HCT116 (cell line): ENCODE results near the gene FURIN. TPM values are rescaled to one million over a fixed set of nuclear protein-coding genes. Genes with fewer than 3 reads are reported as not detected.
"Not testable (repeated sequence)": the region's sequence is repeated elsewhere in the genome, so short reads cannot be mapped to it uniquely, and the experiment has no call there.

Experiments
- ATAC-seq: fragments of 200-7000 bp; cut with Tn5 transposase; 2 replicates; pipeline ENCODE4 v1.9.1; 2020; ENCODE audit warnings: mild to moderate bottlenecking, moderate library complexity
- BruUV-seq: library from RNA; stranded (reverse); fragments of 400-500 nt; replicated peaks from 2 replicates; lab custom pipeline; 2021; lab: Mats Ljungman, UMichigan
- CTCF ChIA-PET: fragments of 300-600 bp; sonication (Branson Sonifier 250); formaldehyde crosslinking; loops from one replicate; lab custom pipeline; 2021; ENCODE audit warnings: antibody characterized with exemption; lab: Charles Lee
- POLR2A ChIA-PET: fragments of 300-600, 350-600 bp; sonication (Branson Sonifier 250); formaldehyde crosslinking; loops from one replicate; lab custom pipeline; 2021; ENCODE audit warnings: antibody characterized with exemption; lab: Charles Lee
- RAD21 ChIA-PET, 2 experiments: fragments of 300-600 bp; sonication (Branson Sonifier 250); formaldehyde crosslinking; loops; one replicate each; lab custom pipeline; 2023; ENCODE audit warnings: low total read pairs in 2 of 2; ENCODE audit not compliant: uncharacterized antibody in 2 of 2, unreplicated experiment in 2 of 2, low non-redundant PET in 1 of 2; lab: Charles Lee
- DNase-seq: peaks from one replicate; pipeline ENCODE4 v3.0.0-alpha.2; 2010; ENCODE audit warnings: low read depth, low spot score
- H2AFZ ChIP-seq: fragments of 200-600 bp; shearing (Covaris generic), sonication (generic); 2 replicates; pipeline ENCODE4 v1.6.1; 2017; ENCODE audit warnings: low read depth, mixed run types, mixed read lengths, antibody characterized with exemption, low read length; ENCODE audit not compliant: poor library complexity, severe bottlenecking
- H3K27ac ChIP-seq: 2 replicates; pipeline ENCODE4 v1.5.1; 2012; ENCODE audit warnings: low read depth, low read length
- H3K27me3 ChIP-seq: fragments of 200-600 bp; sonication (generic); 2 replicates; pipeline ENCODE4 v1.6.1; 2016; ENCODE audit warnings: mixed run types, low read length, mixed read lengths; ENCODE audit not compliant: insufficient read depth
- H3K36me3 ChIP-seq, 2 experiments: fragments of 200-500 bp in 1 of 2; fragments of 200-600 bp in 1 of 2; sonication (Bioruptor generic) in 1 of 2; sonication (generic) in 1 of 2; 2 replicates each; pipeline versions ENCODE4 v1.5.1 to v1.6.1; 2014 to 2016; ENCODE audit warnings: low read length in 2 of 2, inconsistent platforms in 1 of 2, mixed read lengths in 1 of 2, mixed run types in 1 of 2; ENCODE audit not compliant: insufficient read depth in 2 of 2, control insufficient read depth in 1 of 2
- H3K4me1 ChIP-seq, 2 experiments: fragments of 200-600 bp in 1 of 2; sonication (generic) in 1 of 2; 2 replicates each; pipeline versions ENCODE4 v1.5.1 to v1.6.1; 2012 to 2017; ENCODE audit warnings: low read length in 2 of 2, inconsistent platforms in 1 of 2, mild to moderate bottlenecking in 1 of 2, mixed read lengths in 1 of 2, mixed run types in 1 of 2, moderate library complexity in 1 of 2; ENCODE audit not compliant: insufficient read depth in 2 of 2, control insufficient read depth in 1 of 2
- H3K4me2 ChIP-seq: fragments of 200-600 bp; sonication (generic); 2 replicates; pipeline ENCODE4 v1.6.1; 2017; ENCODE audit warnings: mixed run types, low read length, mixed read lengths
- H3K4me3 ChIP-seq, 2 experiments: fragments of 200-600 bp in 1 of 2; sonication (generic) in 1 of 2; replicated peaks in 1 of 2; 2 replicates each; pipeline ENCODE4 v1.5.1; 2011 to 2016; ENCODE audit warnings: low read length in 2 of 2, control low read depth in 1 of 2, low read depth in 1 of 2, mild to moderate bottlenecking in 1 of 2, mixed read lengths in 1 of 2, mixed run types in 1 of 2
- H3K79me2 ChIP-seq: fragments of 200-600 bp; sonication (generic); 2 replicates; pipeline ENCODE4 v1.6.1; 2017; ENCODE audit warnings: mild to moderate bottlenecking, mixed run types, low read length, moderate library complexity, mixed read lengths; ENCODE audit not compliant: insufficient read depth
- H3K9ac ChIP-seq: fragments of 200-600 bp; sonication (generic); 2 replicates; pipeline ENCODE4 v1.6.1; 2016; ENCODE audit warnings: low read length, mixed read lengths
- H3K9me2 ChIP-seq: fragments of 200-600 bp; sonication (generic), shearing (Covaris generic); 2 replicates; pipeline ENCODE4 v1.6.1; 2017; ENCODE audit warnings: mixed run types, mild to moderate bottlenecking, moderate library complexity; ENCODE audit not compliant: insufficient read depth
- H3K9me3 ChIP-seq, 2 experiments: fragments of 200-500 bp in 1 of 2; fragments of 200-600 bp in 1 of 2; sonication (Bioruptor generic) in 1 of 2; sonication (generic) in 1 of 2; 2 replicates each; pipeline ENCODE4 v1.6.1; 2014 to 2017; ENCODE audit warnings: low read length in 2 of 2, mixed read lengths in 2 of 2, inconsistent platforms in 1 of 2, low read depth in 1 of 2, mild to moderate bottlenecking in 1 of 2, mixed run types in 1 of 2, moderate library complexity in 1 of 2; ENCODE audit not compliant: control insufficient read depth in 1 of 2, insufficient read depth in 1 of 2
- H4K20me1 ChIP-seq: fragments of 200-600 bp; sonication (generic), shearing (Covaris generic); 2 replicates; pipeline ENCODE4 v1.6.1; 2017; ENCODE audit warnings: mixed run types, mild to moderate bottlenecking, moderate library complexity; ENCODE audit not compliant: insufficient read depth
- EZH2 ChIP-seq: fragments of 200-600 bp; sonication (generic); IDR thresholded peaks from 2 replicates; pipeline ENCODE4 v1.6.1; 2017; ENCODE audit warnings: antibody characterized with exemption, mixed run types
- JUND ChIP-seq: IDR thresholded peaks from 2 replicates; pipeline ENCODE4 v1.6.1; 2012
- YY1 ChIP-seq: IDR thresholded peaks from 2 replicates; pipeline ENCODE4 v1.6.1; 2011; ENCODE audit warnings: low read length, low read depth, moderate library complexity, mild to moderate bottlenecking; ENCODE audit not compliant: insufficient replicate concordance; ENCODE audit errors: extremely low read depth
- intact Hi-C: fragments of 100-400 bp; cut with micrococcal nuclease; formaldehyde crosslinking; loops from 2 replicates; pipeline ENCODE4 v1.10.0; 2022
- total RNA-seq: library from RNA; stranded (reverse); gene quantifications from one replicate; pipeline ENCODE4 v1.2.1, GENCODE V29; 2021; ENCODE audit not compliant: unreplicated experiment

Gene FURIN
- total RNA-seq, 1 experiment from 2014 or later, result 42.0 TPM

DNA sequence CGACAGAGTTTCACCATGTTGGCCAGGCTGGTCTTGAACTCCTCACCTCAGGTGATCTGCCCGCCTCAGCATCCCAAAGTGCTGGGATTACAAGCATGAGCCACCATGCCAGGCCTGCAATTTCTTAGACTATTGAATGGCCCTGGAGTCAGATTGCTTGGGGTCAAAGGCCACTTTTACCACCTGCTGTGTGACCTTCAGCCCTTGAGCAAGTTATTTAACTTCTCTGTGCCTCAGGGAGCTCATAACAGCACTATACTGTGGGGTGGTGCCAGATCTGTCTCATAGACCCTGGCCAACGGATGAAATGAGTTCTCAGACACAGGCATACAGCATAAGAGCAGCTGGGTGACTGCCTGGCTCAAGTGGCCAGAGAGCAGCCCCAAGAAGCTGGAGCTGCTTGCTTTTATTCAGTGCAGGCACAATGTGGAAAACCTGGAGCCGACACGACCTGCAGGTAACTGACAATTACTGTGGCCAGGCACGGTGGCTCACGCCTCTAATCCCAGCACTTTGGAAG is 44.9 kb upstream of the FURIN start:
- TF ChIP-seq YY1 (no peak), EZH2 (no peak), JUND (no peak)
- CTCF ChIA-PET, result no interaction called here
- ATAC-seq (no peak), DNase-seq (no peak)
- no TSS peak for BruUV-seq
- no peaks in the 10 kb centered on the region for H3K27me3 ChIP-seq
- H2AFZ ChIP-seq, result no peak overlapping the region
- POLR2A ChIA-PET, result no interaction called here
- RAD21 ChIA-PET, result no interaction called here
- no peak overlapping the region for H3K9ac ChIP-seq
- peaks cover 0 to 3% of the 10 kb centered on the region in 2 experiments; a peak in 1 of 4 replicates for H3K4me1 ChIP-seq
- H3K9me3 ChIP-seq, result no peaks in the 10 kb centered on the region
- H4K20me1 ChIP-seq, result no peaks in the 10 kb centered on the region
- no peak overlapping the region for H3K27ac ChIP-seq
- intact Hi-C loops, result no loop called here
- H3K79me2 ChIP-seq, result no peaks in the 10 kb centered on the region
- H3K4me2 ChIP-seq, result no peak overlapping the region
- H3K9me2 ChIP-seq, result no peaks in the 10 kb centered on the region
- H3K4me3 ChIP-seq, result no peak overlapping the region
- H3K36me3 ChIP-seq, result no peaks in the 10 kb centered on the region

DNA sequence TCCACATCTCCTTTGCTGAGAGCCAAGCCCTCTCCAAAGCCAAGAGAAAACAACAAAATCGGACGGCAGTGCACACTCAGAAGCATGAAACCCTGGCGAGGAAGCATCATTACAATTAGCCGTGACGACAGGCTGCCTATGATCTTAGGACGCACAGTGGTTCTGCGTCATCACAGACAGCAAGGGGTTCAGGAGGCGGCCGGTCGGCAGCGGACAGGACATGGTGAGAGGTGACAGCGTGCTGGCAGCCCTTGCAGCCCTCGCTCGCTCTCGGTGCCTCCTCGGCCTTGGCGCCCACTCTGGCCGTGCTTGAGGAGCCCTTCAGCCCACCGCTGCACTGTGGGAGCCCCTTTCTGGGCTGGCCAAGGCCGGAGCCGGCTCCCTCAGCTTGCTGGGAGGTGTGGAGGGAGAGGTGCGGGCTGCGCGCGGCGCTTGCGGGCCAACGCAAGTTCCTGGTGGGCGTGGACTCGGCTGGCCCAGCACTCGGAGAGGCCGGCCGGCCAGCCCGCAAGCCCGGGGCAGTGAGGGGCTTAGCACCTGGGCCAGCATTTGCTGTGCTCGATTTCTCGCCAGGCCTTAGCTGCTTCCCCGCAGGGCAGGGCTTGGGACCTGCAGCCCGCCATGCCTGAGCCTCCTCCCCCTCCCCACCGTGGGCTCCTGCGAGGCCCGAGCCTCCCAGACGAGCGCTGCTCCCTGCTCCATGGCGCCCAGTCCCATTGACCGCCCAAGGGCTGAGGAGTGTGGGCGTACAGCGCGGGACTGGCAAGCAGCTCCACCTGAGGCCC is 43.1 kb upstream of the FURIN start:
- RAD21 ChIA-PET, DNase-seq, H3K27ac ChIP-seq, CTCF ChIA-PET, ATAC-seq, H3K4me3 ChIP-seq, H2AFZ ChIP-seq, H3K4me1 ChIP-seq, H3K9me2 ChIP-seq, H3K9ac ChIP-seq, BruUV-seq, POLR2A ChIA-PET, H3K36me3 ChIP-seq, H3K9me3 ChIP-seq, H3K27me3 ChIP-seq, H3K4me2 ChIP-seq, H3K79me2 ChIP-seq, intact Hi-C loops, H4K20me1 ChIP-seq: not testable (repeated sequence)

DNA sequence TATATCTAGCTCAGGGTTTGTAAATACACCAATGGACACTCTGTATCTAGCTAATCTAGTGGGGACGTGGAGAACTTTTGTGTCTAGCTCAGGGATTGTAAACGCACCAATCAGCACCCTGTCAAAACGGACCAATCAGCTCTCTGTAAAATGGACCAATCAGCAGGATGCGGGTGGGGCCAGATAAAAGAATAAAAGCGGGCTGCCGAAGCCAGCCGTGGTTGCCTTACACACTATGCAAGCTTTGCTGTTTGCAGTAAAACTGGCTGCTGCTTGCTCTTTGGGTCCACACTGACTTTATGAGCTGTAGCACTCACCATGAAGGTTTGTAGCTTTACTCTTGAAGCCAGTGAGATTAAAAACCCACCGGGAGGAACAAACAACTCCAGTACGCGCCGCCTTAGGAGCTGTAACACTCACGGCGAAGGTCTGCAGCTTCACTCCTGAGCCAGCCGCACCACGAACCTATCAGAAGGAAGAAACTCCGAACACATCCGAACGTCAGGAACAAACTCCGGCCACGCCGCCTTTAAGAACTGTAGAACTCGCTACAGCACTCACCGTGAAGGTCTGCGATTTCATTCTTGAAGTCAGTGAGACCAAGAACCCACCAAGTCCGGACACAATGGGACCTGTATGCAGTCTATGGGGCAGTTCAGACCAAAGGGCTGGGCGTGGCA is 42.0 kb upstream of the FURIN start:
- intact Hi-C loops, H3K79me2 ChIP-seq, H3K9me3 ChIP-seq, H3K36me3 ChIP-seq, H4K20me1 ChIP-seq, H3K9me2 ChIP-seq, CTCF ChIA-PET, H3K4me2 ChIP-seq, H3K9ac ChIP-seq, RAD21 ChIA-PET, H3K27ac ChIP-seq, BruUV-seq, H3K27me3 ChIP-seq, H2AFZ ChIP-seq, H3K4me1 ChIP-seq, H3K4me3 ChIP-seq, ATAC-seq, DNase-seq: not testable (repeated sequence)
- POLR2A ChIA-PET, result interaction anchor here (0.6 kb wide), 1 partner anchor 560 kb away, joined by 4 read pairs; no protein-coding TSS in a partner anchor
